Activated CD4-positive, alpha-beta T cell treated with anti-CD3 and anti-CD28 coated beads for 36 hours (primary cell): ENCODE results near the gene DGKI. TPM values are rescaled to one million over a fixed set of nuclear protein-coding genes. Genes with fewer than 3 reads are reported as not detected.

Experiments
- ATAC-seq: fragments of 200-7000 bp; cut with Tn5 transposase; one replicate; pipeline ENCODE4 v1.10.0; 2021; ENCODE audit warnings: mild to moderate bottlenecking, moderate library complexity
- CTCF ChIA-PET: fragments of 350-600 bp; sonication (Branson Sonifier 250); formaldehyde crosslinking; loops from one replicate; lab custom pipeline; 2021; ENCODE audit warnings: antibody characterized with exemption; lab: Charles Lee
- POLR2A ChIA-PET: fragments of 350-600 bp; sonication (Branson Sonifier 250); formaldehyde crosslinking; loops from one replicate; lab custom pipeline; 2021; ENCODE audit warnings: antibody characterized with exemption, inconsistent platforms; lab: Charles Lee
- DNase-seq: peaks from one replicate; pipeline ENCODE4 v3.0.0-alpha.2; 2020
- H3K27ac Mint-ChIP-seq: one replicate; pipeline ENCODE4 v1.8.0; 2021; ENCODE audit warnings: mixed read lengths
- H3K27me3 Mint-ChIP-seq: one replicate; pipeline ENCODE4 v1.8.0; 2021; ENCODE audit warnings: mixed read lengths
- H3K36me3 Mint-ChIP-seq: one replicate; pipeline ENCODE4 v1.8.0; 2021; ENCODE audit warnings: low read depth, mixed read lengths
- H3K4me1 Mint-ChIP-seq: one replicate; pipeline ENCODE4 v1.8.0; 2021; ENCODE audit warnings: mixed read lengths
- H3K4me3 Mint-ChIP-seq: one replicate; pipeline ENCODE4 v1.8.0; 2021; ENCODE audit warnings: mild to moderate bottlenecking, moderate library complexity, mixed read lengths
- H3K9me3 Mint-ChIP-seq: one replicate; pipeline ENCODE4 v1.8.0; 2021; ENCODE audit warnings: low read depth, mixed read lengths
- intact Hi-C, 2 experiments: fragments of 100-400 bp; cut with DNase I in 1 of 2; cut with micrococcal nuclease in 1 of 2; formaldehyde crosslinking; loops; one replicate each; pipeline versions ENCODE4 v1.14.2 to v1.15.1; 2022 to 2024; cut with DNase I, micrococcal nuclease
- total RNA-seq, 2 experiments: library from RNA; stranded (reverse); gene quantifications; one replicate each; pipeline ENCODE4 v1.2.3, GENCODE V29; 2021

DGKI gene
- total RNA-seq, 2 experiments from 2014 or later = 2.9 to 3.0 TPM

DNA sequence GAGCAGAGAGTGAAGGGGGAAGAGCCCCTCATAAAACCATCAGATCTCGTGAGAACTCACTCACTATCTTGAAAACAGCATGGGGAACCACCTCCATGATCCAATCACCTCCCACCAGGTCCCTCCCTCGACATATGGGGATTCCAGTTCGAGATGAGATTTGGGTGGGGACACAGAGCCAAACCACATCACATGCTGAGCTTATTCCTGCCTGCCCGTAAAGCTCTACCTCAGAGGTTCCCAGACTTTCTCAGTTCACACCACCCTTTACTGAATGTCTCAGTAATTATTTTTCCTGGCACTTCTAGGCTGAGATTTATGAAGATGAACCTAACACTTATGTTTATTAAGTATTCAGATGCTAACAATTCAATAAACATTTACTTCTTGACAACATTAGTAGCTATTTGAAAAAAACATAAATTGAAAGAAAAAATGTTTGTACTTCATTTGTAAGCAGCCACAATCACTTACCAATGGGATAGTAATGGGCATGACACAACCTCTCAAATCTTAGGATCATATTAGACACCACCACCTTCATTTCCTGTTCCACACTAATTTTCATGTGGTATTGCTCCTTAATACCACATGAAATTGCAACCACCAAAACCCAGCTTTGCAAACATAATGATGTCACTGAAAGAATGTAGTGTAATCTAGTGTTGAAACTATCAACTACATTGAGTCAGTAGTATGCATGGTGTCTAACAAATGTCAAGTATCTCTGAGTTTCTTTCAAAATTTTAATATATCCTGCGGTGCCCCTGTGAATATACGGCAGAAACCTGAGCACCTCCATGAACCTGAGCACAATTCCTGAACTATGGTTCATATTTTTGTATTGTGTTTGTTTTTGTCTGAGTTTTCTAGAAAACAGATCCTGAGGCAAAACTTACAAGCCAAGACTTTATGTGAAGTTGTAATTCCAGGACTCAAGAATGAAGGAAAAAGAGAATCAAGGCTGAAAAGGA lies 4.5 kb upstream of the DGKI start:
- Mint-ChIP-seq H3K9me3 (no peaks in the 10 kb centered on the region), H3K4me1 (peaks cover 4% of the 10 kb centered on the region), H3K36me3 (no peaks in the 10 kb centered on the region), H3K4me3 (no peak overlapping the region), H3K27ac (no peak overlapping the region), H3K27me3 (peaks cover 26% of the 10 kb centered on the region)
- intact Hi-C loops = no loop called here
- CTCF ChIA-PET = interaction anchor here (0.7 to 1.5 kb wide), 2 partner anchors 122 to 195 kb away, joined by 3 read pairs; no protein-coding TSS in a partner anchor
- DNase-seq (no peak), ATAC-seq (peak; percentile 60)
- POLR2A ChIA-PET = no interaction called here

DNA sequence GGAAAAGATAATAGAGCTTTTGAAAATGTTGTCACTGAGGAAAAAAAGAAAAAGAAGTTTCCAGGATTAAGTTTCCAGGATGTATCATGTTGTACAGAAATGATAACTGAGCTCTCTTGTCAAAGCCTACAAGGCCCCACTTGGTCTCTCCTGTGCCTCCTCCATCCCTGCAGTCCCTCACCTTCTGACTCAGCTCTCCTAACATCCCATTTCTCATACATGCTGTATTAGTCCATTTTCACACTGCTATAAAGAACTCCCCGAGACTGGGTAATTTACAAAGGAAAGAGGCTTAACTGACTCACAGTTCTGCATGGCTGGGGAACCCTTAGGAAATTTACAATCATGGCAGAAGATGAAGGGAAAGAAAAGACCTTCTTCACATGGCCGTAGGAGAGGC lies 3.8 kb upstream of the DGKI start:
- peaks cover 6% of the 10 kb centered on the region for H3K4me1 Mint-ChIP-seq
- ChIA-PET POLR2A (no interaction called here), CTCF (interaction anchor here (0.7 to 1.5 kb wide), 2 partner anchors 123 to 195 kb away, joined by 3 read pairs; no protein-coding TSS in a partner anchor)
- no peaks in the 10 kb centered on the region for H3K9me3 Mint-ChIP-seq
- intact Hi-C loops = no loop called here
- no peak overlapping the region for H3K27ac Mint-ChIP-seq
- ATAC-seq = no peak
- no peak for DNase-seq
- peaks cover 32% of the 10 kb centered on the region for H3K27me3 Mint-ChIP-seq
- no peaks in the 10 kb centered on the region for H3K36me3 Mint-ChIP-seq
- H3K4me3 Mint-ChIP-seq = no peak overlapping the region

DNA sequence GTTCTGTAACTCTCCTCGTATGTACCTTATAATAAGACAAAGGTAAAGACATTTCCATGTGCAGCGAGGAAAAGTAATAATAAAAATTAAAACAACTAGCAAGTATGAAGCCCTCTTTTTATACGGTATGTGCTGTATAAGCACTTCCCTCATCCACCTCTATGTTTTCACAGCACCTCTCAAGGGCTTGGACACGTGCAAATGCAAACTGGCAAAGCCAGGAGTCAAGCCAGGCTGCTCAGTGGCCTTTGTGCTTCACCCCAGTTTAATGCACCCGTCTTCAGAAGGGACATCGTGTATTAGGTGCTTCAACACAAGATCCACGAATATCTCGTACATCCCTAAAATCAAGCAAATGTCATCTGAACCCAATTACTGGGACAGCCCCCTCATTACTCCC lies 1.3 kb upstream of the DGKI start:
- ChIA-PET POLR2A (no interaction called here), CTCF (no interaction called here)
- no peaks in the 10 kb centered on the region for H3K9me3 Mint-ChIP-seq
- intact Hi-C loops = loop anchor here in 1 of 2 experiments (5.0 kb wide), 1 partner anchor 191 kb away; no protein-coding TSS in a partner anchor
- no peaks in the 10 kb centered on the region for H3K36me3 Mint-ChIP-seq
- ATAC-seq (no peak), DNase-seq (no peak)
- peaks cover 55% of the 10 kb centered on the region for H3K27me3 Mint-ChIP-seq
- H3K4me3 Mint-ChIP-seq = no peak overlapping the region
- peaks cover 6% of the 10 kb centered on the region for H3K4me1 Mint-ChIP-seq
- H3K27ac Mint-ChIP-seq = no peak overlapping the region

DNA sequence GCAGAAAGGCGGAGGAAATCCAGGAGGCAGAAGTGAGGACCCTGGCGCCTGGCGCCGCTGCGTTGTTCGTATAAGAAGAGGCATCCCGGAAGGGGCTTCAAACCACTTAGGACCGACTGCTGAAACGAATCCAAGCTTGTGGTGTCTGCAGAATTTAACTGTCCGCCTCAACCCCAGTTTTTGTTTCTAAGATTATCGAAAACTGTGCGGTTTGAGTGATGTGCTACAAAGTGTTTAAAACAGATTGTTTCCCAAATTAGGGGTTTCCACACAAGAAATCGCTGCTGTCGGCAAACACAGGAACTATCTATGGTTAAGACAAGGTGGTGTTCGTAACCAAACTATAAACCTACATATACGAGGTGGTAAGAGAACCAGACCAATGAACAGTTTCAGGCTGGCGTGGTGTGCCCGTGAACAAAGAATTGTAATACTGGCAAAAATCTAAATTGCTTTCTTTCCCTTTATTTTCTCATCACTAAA lies 835 bp upstream of the DGKI start:
- Mint-ChIP-seq H3K4me1 (peaks cover 6% of the 10 kb centered on the region), H3K36me3 (no peaks in the 10 kb centered on the region), H3K27ac (no peak overlapping the region), H3K4me3 (peak overlapping the region; percentile 4), H3K9me3 (no peaks in the 10 kb centered on the region), H3K27me3 (peaks cover 57% of the 10 kb centered on the region)
- DNase-seq = peak; percentile 10
- CTCF ChIA-PET = no interaction called here
- ATAC-seq = no peak
- intact Hi-C loops = loop anchor here in 1 of 2 experiments (5.0 kb wide), 1 partner anchor 190 kb away; no protein-coding TSS in a partner anchor
- POLR2A ChIA-PET = no interaction called here

DNA sequence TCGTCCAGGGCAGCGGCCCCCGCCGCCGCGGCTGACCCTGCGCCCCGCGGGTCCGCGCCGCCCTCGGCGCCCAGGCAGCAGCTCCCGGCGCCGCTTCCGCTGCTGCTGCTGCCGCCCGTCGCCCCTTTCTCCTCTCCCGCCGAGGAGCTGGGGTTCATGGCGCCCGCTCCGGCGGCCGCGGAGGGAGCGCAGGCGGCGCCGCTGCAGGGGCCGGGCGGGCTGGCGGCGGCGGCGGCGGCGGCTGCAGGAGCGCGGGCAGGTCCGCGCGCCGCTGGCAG lies 286 bp downstream of the DGKI start:
- H3K36me3 Mint-ChIP-seq = no peaks in the 10 kb centered on the region
- no peaks in the 10 kb centered on the region for H3K9me3 Mint-ChIP-seq
- H3K27ac Mint-ChIP-seq = no peak overlapping the region
- H3K4me3 Mint-ChIP-seq = no peak overlapping the region
- DNase-seq = peak; percentile 34
- peaks cover 6% of the 10 kb centered on the region for H3K4me1 Mint-ChIP-seq
- ChIA-PET POLR2A (no interaction called here), CTCF (no interaction called here)
- intact Hi-C loops = loop anchor here in 1 of 2 experiments (5.0 kb wide), 1 partner anchor 189 kb away; no protein-coding TSS in a partner anchor
- ATAC-seq = no peak
- peaks cover 59% of the 10 kb centered on the region for H3K27me3 Mint-ChIP-seq

- no peak for ATAC-seq
- intact Hi-C loops = loop anchor here in 1 of 2 experiments (5.0 kb wide), 1 partner anchor 188 kb away; no protein-coding TSS in a partner anchor
- no peak for DNase-seq
- Mint-ChIP-seq H3K27me3 (peaks cover 60% of the 10 kb centered on the region), H3K9me3 (no peaks in the 10 kb centered on the region), H3K27ac (no peak overlapping the region), H3K36me3 (no peaks in the 10 kb centered on the region), H3K4me1 (peaks cover 2% of the 10 kb centered on the region), H3K4me3 (no peak overlapping the region)
- ChIA-PET POLR2A (no interaction called here), CTCF (no interaction called here)
Observed at GRCh38 chr7:137844677-137845425, 1.9 kb downstream of the DGKI start.

- ChIA-PET POLR2A (interaction anchor here (1.0 kb wide), 1 partner anchor 547 kb away, joined by 3 read pairs; no protein-coding TSS in a partner anchor), CTCF (interaction anchor here (0.8 to 1.1 kb wide), 2 partner anchors 13 to 46 kb away, joined by 3 read pairs; no protein-coding TSS in a partner anchor)
- Mint-ChIP-seq H3K9me3 (no peaks in the 10 kb centered on the region), H3K36me3 (no peaks in the 10 kb centered on the region), H3K4me1 (no peaks in the 10 kb centered on the region), H3K27me3 (peaks cover 45% of the 10 kb centered on the region), H3K4me3 (no peak overlapping the region), H3K27ac (no peak overlapping the region)
- DNase-seq (no peak), ATAC-seq (no peak)
- intact Hi-C loops = no loop called here
Observed at GRCh38 chr7:137839903-137840779, 6.6 kb downstream of the DGKI start.

DNA sequence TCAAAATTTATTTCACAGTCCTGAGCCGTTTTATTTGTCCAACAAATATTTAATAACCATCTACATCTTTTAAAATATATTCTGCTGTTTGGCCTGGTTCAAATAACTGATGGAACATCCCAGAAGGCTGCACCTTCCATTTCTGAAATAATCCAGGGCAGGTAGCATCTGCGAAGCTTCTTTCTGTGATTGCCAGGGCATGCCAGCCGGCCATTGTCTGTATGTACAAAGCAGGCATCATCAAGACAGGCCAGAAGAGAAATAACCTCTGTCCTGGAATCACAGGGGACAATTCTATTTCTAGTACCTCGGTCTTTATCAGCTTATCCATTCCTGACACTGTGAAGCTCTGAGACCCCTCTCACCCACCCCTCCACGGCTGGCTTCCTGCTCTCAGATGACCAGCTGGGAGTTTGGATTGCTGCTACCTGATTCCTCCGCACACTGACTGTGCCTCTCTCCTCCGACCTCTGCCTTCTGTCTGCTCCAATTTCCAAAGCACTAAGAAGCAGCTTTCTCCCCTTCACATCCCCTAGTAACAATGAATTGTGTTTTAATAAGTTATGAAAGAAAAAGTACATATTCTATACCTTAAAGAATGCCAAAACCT lies 8.0 kb downstream of the DGKI start:
- Mint-ChIP-seq H3K27me3 (peaks cover 37% of the 10 kb centered on the region), H3K4me1 (no peaks in the 10 kb centered on the region), H3K27ac (no peak overlapping the region), H3K4me3 (no peak overlapping the region), H3K36me3 (no peaks in the 10 kb centered on the region), H3K9me3 (no peaks in the 10 kb centered on the region)
- ATAC-seq = no peak
- intact Hi-C loops = no loop called here
- ChIA-PET POLR2A (no interaction called here), CTCF (no interaction called here)
- DNase-seq = no peak

DNA sequence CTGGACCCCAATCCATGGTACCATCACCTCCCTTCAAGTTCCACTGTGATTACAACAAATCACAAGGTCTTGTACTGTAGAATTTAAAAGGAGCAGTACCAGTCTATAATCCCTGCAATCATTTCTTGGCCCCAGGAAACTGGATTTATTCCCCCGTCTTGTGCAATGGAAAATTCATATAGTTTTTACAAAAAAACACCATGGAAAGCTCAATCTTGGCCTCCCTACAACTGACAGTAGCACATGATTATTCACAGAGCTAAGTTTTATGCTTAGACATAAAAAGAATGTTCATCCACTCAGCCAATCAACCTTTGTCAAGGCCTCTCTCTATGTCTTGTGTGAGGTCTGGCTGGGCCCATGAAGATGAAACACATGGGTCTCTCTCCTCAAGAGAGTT lies 10.2 kb downstream of the DGKI start:
- Mint-ChIP-seq H3K9me3 (peaks cover 12% of the 10 kb centered on the region), H3K27me3 (peaks cover 25% of the 10 kb centered on the region), H3K4me1 (no peaks in the 10 kb centered on the region), H3K36me3 (peaks cover 3% of the 10 kb centered on the region), H3K27ac (no peak overlapping the region), H3K4me3 (no peak overlapping the region)
- no peak for DNase-seq
- POLR2A ChIA-PET = no interaction called here
- CTCF ChIA-PET = interaction anchor here (1.1 to 1.5 kb wide), 2 partner anchors 35 to 180 kb away, joined by 3 read pairs; no protein-coding TSS in a partner anchor
- intact Hi-C loops = no loop called here
- no peak for ATAC-seq

DNA sequence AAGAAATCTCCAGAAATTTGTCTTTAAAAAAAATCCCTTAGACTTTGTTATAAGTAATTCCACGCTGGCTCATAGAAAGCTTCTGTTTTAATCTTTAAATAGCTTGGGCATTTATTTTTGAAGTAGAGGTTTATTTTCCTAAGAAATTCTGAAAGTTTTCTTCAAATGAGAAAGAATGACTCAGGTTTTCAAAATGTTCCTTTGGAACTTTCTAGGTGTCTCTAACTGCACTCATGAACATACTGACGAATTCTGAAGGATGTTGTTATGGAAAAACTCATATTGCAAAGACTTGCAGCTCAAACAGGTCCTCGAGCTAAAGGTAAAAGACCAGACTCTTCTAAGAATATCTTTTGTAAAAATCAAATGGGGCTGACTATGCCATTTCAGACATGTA lies 10.7 kb downstream of the DGKI start:
- DNase-seq (no peak), ATAC-seq (no peak)
- Mint-ChIP-seq H3K9me3 (peaks cover 12% of the 10 kb centered on the region), H3K27me3 (peaks cover 25% of the 10 kb centered on the region), H3K36me3 (peaks cover 3% of the 10 kb centered on the region), H3K4me1 (no peaks in the 10 kb centered on the region), H3K4me3 (no peak overlapping the region), H3K27ac (no peak overlapping the region)
- intact Hi-C loops = no loop called here
- ChIA-PET CTCF (interaction anchor here (0.5 to 1.5 kb wide), 3 partner anchors 35 to 179 kb away, joined by 3 to 4 read pairs (median 3); no protein-coding TSS in a partner anchor), POLR2A (no interaction called here)
